ENCODE results near the gene RHCG. TPM values are rescaled to one million over a fixed set of nuclear protein-coding genes. Genes with fewer than 3 reads are reported as not detected.

Gene RHCG
- total RNA-seq, 2 experiments from 2014 or later, result not detected

DNA sequence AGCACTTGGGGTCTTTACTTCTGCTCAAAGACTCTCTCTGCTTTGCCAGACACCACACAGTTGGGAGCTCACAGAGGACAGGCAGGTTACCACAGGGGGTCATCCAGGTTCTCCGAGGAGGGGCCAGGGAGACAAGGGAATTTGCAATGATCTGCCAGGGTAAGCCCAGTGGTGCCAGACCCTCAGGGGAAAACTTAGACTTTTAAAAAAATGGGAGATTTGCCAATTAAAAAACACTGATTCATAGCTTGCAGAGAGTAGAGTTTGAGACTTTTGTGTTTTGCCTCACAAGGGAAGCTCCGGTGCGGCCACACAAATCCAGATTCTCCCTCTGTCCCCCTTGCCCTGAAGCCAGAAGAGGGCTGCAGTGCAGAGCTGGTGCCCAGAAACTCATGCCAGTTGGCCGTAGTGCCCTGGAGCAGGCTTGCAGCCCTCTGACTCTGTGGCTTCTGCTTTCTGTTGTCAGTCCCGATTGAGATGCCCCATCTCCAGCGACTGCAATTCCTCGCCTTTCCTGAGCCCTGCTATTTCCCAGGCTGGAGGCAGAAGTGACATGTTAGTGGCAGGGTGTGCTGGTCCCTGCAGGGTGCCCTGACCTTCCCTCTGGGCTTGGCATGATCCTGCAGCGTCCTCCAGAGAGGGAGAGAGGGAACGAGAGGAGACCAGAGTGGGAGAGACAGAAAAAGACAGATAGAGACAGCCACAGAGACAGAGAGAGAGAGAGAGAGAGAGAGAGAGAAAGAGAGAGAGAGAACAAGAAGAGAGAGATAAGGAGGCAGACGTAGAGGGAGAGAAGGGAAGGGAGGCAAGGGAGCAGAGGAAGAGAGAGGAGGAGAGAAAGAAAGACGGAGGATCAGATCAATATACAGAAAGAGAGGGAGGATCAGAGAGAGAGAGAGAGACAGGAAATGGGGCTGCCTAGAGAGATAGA, 46.0 kb downstream of the RHCG start:
- ChIA-PET POLR2A (no interaction called here), CTCF (no interaction called here)

DNA sequence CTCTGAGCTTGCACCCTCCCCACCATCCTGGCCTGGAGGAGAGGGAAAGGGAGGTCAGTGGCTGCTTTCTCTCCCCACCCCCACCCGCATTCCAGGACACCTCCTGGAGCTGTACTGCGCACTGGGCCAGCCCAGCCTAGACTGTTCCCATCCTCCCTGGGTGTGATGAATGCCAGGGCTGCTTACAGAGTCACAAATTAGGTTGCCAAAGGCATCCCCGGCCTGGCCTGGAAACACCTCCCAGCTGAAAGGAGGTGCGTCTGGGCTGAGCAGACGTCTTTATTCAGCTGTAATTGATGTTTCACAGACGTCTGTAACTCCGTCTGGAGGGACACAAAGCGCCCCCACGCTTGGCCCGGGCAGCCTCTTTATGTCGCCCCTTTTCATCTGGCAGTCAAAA, 47.6 kb downstream of the RHCG start:
- CTCF ChIA-PET, result no interaction called here
- POLR2A ChIA-PET, result no interaction called here

DNA sequence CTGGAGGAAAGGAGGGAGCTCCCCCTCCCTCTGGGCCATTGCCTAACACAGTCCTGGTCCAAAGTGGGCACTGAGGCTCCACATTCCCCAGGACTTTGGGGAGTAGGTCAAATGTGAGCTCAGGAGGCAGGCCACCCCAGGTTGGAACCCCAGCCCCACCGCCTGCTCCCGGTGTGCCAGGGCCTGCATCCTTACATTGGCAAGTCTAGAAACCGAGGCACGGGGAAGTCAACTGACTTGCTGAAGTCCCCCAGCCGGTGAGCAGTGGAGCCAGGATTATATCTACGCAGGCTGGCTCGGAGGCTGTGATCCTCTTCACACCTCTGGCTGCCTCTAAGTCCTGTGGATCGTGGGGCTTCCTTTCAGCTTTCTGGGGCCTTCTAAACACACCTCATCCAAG, 48.7 kb downstream of the RHCG start:
- CTCF ChIA-PET, result no interaction called here
- POLR2A ChIA-PET, result no interaction called here

GRCh38 chr15:89446255-89446891, 50.0 kb downstream of the RHCG start:
- POLR2A ChIA-PET, result no interaction called here
- CTCF ChIA-PET, result interaction anchor here (0.6 to 1.3 kb wide), 5 partner anchors 8 to 136 kb away, joined by 3 to 4 read pairs (median 4); no protein-coding TSS in a partner anchor

- CTCF ChIA-PET, result interaction anchor here (0.6 to 1.3 kb wide), 4 partner anchors 8 to 86 kb away, joined by 3 to 4 read pairs (median 4); no protein-coding TSS in a partner anchor
- POLR2A ChIA-PET, result no interaction called here
These were observed 50.9 kb downstream of the RHCG start for GRCh38 chr15:89445518-89445917.

- ChIA-PET POLR2A (no interaction called here), CTCF (interaction anchor here (1.2 kb wide), 1 partner anchor 85 kb away, joined by 4 read pairs; no protein-coding TSS in a partner anchor)
These were observed 51.9 kb downstream of the RHCG start for GRCh38 chr15:89444241-89445225.

DNA sequence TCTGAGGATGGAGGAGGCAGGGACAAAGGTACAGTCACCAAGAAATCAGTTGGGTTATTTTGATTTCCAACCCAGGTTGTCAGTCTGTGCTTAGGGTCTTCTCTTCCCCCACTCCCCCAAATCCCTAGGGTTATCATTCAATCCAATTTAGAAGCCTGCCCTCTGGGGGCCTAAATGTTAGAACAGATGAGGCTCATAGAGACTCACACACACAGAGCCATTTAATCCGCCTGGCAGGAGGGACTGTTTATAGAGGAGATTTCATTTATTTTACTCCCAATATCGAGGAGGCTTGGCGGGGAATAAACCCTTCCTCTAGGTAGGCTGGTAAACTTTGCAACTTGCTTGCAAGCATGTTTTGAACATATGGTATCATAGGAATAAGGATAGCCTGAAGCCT, 52.8 kb downstream of the RHCG start:
- CTCF ChIA-PET, result interaction anchor here (1.4 kb wide), 1 partner anchor 27 kb away, joined by 4 read pairs; no protein-coding TSS in a partner anchor
- POLR2A ChIA-PET, result no interaction called here

GRCh38 chr15:89442671-89443307, 53.6 kb downstream of the RHCG start:
- CTCF ChIA-PET, result interaction anchor here (0.6 to 1.4 kb wide), 6 partner anchors 13 to 125 kb away, joined by 3 to 5 read pairs (median 4); no protein-coding TSS in a partner anchor

GRCh38 chr15:89442155-89442554, 54.2 kb downstream of the RHCG start:
- CTCF ChIA-PET, result interaction anchor here (0.6 to 1.4 kb wide), 6 partner anchors 12 to 126 kb away, joined by 3 to 5 read pairs (median 4); no protein-coding TSS in a partner anchor
- POLR2A ChIA-PET, result no interaction called here

More at GRCh38 chr15:89442671-89443307, 53.6 kb downstream of the RHCG start:
- POLR2A ChIA-PET, result no interaction called here

GRCh38 chr15:89441295-89441812, 55.0 kb downstream of the RHCG start:
- POLR2A ChIA-PET, result no interaction called here
- CTCF ChIA-PET, result interaction anchor here (1.2 kb wide), 1 partner anchor 114 kb away, joined by 4 read pairs; no protein-coding TSS in a partner anchor

- POLR2A ChIA-PET, result no interaction called here
- CTCF ChIA-PET, result no interaction called here
These were observed 56.6 kb downstream of the RHCG start for GRCh38 chr15:89439764-89440163.

GRCh38 chr15:89436560-89437311, 59.6 kb downstream of the RHCG start:
- POLR2A ChIA-PET, result no interaction called here
- CTCF ChIA-PET, result interaction anchor here (0.7 kb wide), 1 partner anchor 38 kb away, joined by 3 read pairs; no protein-coding TSS in a partner anchor

DNA sequence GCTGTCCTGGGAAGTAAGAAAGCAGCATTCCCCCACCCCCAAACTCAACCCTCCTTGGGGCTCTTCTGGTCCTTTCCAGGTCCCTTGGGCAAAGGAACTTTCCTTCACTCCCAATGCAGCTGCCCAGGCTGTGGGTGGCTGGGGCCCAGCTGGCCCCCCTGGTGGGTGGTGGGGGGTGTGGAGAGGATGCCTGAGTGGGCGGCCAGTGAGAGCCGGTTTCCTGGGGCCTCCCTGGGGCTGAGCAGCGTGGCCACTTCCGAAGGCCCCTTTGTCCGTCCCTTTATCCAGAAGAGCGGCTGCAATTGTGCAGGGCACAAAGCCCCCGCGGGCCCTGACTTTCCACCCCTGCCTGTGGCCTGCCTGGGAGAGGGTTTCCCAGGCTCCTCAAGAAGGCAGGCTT, 61.0 kb downstream of the RHCG start:
- ChIA-PET CTCF (interaction anchor here (1.9 to 3.3 kb wide), 2 partner anchors 17 to 76 kb away, joined by 5 to 22 read pairs; no protein-coding TSS in a partner anchor), POLR2A (no interaction called here)

- ChIA-PET POLR2A (no interaction called here), CTCF (interaction anchor here (0.5 to 3.3 kb wide), 3 partner anchors 15 to 620 kb away, joined by 3 to 22 read pairs (median 5); no protein-coding TSS in a partner anchor)
These were observed 62.7 kb downstream of the RHCG start for GRCh38 chr15:89433686-89434085.

DNA sequence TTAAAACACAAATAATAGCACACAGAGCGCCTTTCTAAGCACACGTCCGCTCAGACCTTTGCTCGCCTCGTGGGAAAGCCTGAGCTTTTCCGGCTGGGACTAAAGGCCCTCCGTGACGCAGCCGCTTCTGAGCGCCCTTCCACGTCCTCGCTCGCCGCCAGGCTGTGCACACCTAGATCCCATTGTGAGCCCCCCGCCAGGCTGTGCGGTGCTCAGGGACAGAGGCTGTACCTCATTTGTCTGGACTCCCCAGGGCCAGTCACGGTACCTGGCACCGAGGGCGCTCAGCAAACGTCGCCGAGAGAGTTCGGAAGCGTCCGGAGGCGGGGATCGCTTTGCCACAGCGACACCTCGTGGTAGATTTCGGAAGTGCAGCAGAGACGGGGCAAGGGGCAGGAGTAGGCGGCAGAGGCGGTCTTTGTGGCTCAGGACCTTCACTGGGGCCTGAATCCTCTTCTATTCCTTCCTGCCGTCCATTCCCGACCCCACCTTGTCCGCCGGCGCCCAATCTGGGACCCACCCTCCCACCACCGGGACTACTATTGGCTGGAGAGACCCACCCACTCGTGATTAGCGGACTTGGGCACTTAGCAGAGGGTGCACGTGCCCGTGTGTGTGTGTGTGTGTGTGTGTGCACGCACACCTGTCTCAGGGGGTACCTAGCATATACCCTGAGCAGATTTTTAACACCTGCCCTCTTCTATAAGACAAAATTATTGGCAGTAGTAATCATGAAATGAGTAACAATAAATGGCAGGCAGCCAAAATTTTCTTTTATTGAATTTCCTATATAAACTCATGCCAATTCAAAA, 65.6 kb downstream of the RHCG start:
- CTCF ChIA-PET, result interaction anchor here (0.6 to 3.2 kb wide), 11 partner anchors 12 to 219 kb away, joined by 3 to 59 read pairs (median 3); no protein-coding TSS in a partner anchor
- POLR2A ChIA-PET, result no interaction called here

GRCh38 chr15:89429986-89430385, 66.4 kb downstream of the RHCG start:
- ChIA-PET POLR2A (no interaction called here), CTCF (interaction anchor here (0.6 to 3.2 kb wide), 13 partner anchors 11 to 218 kb away, joined by 3 to 59 read pairs (median 3); no protein-coding TSS in a partner anchor)

- CTCF ChIA-PET, result interaction anchor here (0.6 to 3.2 kb wide), 6 partner anchors 9 to 760 kb away, joined by 3 to 59 read pairs (median 4); no protein-coding TSS in a partner anchor
- POLR2A ChIA-PET, result no interaction called here
These were observed 67.4 kb downstream of the RHCG start for GRCh38 chr15:89429023-89429422.

Data from activated CD8-positive, alpha-beta memory T cell treated with anti-CD3 and anti-CD28 coated beads for 36 hours (primary cell).